GM12874 (cell line): ENCODE measurements around the gene RIC1.

ENCODE experiments used
- TF ChIP-seq, protein P1 (sequence below): IDR thresholded peaks from 2 replicates; pipeline ENCODE4 v1.5.1; 2011; ENCODE audit warnings: low read depth, mild to moderate bottlenecking, control low read depth, low read length, moderate library complexity; ENCODE audit not compliant: insufficient read depth

Gene RIC1

DNA sequence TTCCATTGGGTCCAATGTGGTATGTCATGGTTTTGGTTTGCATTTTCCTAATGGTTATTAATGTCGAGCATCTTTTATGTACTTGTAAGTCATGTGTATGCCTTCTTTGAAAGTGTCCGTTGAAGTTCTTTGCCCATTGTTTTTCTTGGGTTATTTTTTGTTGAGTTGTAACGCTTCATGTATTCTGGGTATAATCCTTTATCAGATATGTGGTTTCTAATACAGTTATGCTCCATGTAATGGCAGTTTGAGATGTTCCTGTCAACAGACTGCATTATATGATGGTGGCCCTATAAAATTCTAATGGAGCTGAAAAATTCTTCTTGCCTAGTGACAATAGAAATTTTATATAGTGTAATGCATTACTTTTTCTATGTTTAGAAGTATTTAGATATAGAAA is 17.2 kb downstream of the RIC1 start:
- TF ChIP-seq, protein P1, sequence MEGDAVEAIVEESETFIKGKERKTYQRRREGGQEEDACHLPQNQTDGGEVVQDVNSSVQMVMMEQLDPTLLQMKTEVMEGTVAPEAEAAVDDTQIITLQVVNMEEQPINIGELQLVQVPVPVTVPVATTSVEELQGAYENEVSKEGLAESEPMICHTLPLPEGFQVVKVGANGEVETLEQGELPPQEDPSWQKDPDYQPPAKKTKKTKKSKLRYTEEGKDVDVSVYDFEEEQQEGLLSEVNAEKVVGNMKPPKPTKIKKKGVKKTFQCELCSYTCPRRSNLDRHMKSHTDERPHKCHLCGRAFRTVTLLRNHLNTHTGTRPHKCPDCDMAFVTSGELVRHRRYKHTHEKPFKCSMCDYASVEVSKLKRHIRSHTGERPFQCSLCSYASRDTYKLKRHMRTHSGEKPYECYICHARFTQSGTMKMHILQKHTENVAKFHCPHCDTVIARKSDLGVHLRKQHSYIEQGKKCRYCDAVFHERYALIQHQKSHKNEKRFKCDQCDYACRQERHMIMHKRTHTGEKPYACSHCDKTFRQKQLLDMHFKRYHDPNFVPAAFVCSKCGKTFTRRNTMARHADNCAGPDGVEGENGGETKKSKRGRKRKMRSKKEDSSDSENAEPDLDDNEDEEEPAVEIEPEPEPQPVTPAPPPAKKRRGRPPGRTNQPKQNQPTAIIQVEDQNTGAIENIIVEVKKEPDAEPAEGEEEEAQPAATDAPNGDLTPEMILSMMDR, result no peak

DNA sequence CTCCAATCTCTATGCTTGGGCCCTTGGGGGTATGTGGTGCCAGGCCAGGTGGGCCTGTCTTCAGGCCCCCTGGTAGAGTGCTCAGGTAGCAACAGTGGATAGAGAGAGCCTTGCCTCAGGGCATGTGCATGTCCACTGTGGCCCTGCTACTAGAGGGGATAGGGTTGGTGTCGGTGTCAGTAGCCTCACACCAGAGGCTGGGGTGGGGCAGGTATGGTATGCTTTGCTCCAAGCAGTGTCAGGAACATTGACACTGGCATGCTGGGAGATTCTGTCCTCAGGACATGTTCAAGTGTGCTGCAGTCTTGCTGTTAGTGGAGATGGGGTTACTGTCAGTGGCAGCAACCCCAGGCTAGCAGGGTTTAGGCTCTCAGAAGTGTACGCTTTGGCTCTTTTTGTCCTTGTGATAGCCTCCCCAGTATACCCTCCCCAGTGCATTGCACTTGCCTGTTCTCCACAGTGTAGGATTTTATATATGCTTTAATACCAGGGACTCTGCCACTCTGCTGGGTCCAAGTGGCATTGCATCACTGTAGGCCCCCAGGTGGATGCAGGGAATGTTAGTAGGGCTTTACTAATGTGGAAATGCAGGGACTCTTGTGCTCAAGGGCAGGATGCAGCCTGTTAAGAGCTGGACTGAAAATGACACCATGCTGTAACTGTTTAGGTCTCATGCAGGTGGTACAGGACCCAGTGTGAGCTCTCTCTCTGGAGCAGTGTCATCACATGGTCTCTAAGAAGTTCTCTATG is 21.6 kb downstream of the RIC1 start:
- TF ChIP-seq, protein P1, result no peak

DNA sequence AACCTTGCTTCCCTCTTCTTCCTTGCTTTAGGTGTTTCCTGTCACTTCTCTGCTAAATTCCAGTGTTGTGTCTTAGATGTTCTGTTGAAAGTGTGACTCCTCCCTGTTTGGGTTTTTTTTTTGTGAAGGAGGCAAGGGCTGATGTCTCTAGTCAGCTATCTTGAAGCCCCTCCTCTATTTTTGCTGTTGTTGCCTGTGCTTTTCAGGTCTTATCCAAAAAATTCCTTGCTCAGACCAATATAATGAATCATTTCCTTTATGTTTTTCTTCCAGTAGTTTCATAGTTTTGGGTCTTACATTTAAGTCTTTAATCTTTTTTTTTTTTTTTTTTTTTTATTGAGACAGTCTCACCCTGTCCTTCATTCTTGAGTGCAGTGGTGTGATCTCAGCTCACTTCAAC is 22.3 kb downstream of the RIC1 start:
- TF ChIP-seq, protein P1, result no peak

DNA sequence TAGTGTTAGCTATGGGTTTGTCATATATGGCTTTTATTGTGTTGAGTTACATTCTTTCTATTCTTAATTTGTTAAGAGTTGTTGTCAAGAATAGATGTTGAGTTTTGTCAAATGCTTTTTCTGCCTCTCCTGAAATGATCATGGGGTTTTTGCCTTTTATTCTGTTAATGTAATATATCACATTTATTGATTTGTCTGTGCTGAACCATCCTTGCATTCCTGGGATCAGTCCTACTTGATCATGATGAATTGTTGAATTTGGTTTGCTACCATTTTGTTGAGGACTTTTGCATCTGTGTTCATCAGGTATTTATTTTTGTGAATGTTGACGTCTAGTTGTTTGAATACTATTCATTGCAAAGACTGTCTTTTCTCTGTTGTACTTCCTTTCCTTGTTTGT is 23.9 kb downstream of the RIC1 start:
- TF ChIP-seq, protein P1, result no peak

DNA sequence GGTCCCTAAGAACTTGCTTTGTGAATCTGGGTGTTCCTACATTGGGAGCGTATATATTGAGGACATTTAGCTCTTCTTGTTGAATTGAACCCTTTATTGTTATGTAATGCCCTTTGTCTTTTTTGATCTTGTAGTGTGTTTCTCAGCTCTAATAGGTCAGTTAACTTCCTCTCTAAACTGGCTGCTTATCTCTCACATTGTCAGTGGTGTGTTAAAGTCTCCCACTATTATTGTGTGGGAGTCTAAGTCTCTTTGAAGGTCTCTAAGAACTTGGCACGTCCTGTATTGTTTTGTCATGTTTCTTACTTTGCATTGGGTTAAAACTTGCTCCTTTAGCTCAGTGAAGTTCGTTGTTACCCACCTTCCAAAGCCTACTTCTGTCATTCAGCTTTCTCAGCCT is 36.2 kb downstream of the RIC1 start:
- TF ChIP-seq, protein P1, result no peak

DNA sequence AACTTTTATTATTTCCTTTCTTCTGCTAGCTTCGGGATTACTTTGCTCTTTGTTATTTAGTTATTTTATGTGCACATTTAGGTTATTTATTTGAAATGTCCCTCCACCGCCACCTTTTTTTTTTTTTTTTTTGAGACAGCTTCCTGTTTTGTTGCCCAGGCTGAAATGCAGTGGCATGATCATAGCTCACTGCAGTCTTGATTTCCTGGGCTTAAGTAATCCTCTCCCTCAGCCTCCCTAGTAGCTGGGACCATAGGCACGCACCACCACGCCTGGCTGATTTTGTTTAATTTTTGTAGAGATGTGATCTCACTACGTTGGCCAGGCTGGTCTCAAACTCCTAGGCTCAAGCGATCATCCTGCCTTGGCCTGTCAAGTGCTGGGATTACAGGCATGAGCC is 38.5 kb downstream of the RIC1 start:
- TF ChIP-seq, protein P1, result no peak

DNA sequence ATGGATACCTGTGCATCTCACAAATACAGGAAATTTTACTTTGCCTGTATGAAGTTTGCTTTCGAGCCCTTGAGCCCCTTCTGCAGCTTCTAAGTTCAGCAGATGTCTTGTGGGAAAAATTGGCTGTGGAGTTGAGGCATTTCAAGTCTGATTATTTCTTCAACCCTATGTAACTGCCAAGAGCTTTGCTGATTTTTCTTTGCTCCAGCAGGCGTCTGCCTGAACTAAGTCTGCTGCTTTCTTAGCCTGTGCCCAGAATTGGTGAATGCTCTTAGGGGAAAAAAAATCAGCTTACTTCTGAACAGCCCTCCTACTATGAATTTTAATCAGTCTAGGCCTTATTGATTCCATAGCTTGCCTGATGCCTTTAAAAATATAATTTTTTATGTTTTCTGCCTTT is 41.2 kb downstream of the RIC1 start:
- TF ChIP-seq, protein P1, result no peak
